Spleen (tissue), 7 donors: Measurements from ENCODE around the gene CSF2RB.

ENCODE experiments used
- CTCF ChIP-seq, 11 experiments: fragments of 200-600 bp in 7 of 11; fragments of 450-650 bp in 4 of 11; sonication (generic) in 4 of 11; IDR thresholded peaks in 8 of 11; conservative IDR thresholded peaks in 3 of 11; 1 replicate in 7 of 11; 2 replicates in 4 of 11; pipeline versions ENCODE4 v1.4.0 to v1.8.0; 2016 to 2021; ENCODE audit warnings: antibody characterized with exemption in 11 of 11, inconsistent platforms in 4 of 11, mild to moderate bottlenecking in 1 of 11
- POLR2A ChIP-seq, 3 donors: fragments of 450-650 bp; IDR thresholded peaks; one replicate each; pipeline ENCODE4 v1.5.1; 2017; ENCODE audit warnings: antibody characterized with exemption in 3 of 3, mild to moderate bottlenecking in 1 of 3
- POLR2AphosphoS5 ChIP-seq, 3 donors: sonication (generic); formaldehyde crosslinking; IDR thresholded peaks; one replicate each; pipeline ENCODE4 v1.5.1; 2017; ENCODE audit warnings: antibody characterized with exemption in 3 of 3
- donor health status: DM: no; HTN: no; CAD: no; lungs with moderate emphysema.
- donor health status: DM: no; HTN: no; CAD: no.
- donor health status: DM: no; HTN: no; CAD: no.

- TF ChIP-seq CTCF (IDR thresholded peaks at IDR 0.05 in 8 of 11, conservative IDR thresholded peaks at IDR 0.05 in 3 of 11) (no peak), POLR2AphosphoS5 (IDR thresholded peaks at IDR 0.05) (no peak), POLR2A (IDR thresholded peaks at IDR 0.05) (no peak)
These were observed 49.4 kb upstream of the CSF2RB start for GRCh38 chr22:36863979-36864378.
